Esophagus squamous epithelium (tissue), 4 donors: Measurements from ENCODE around the gene PITPNM2.

ENCODE experiments used
- CTCF ChIP-seq, 6 experiments: fragments of 450-650 bp in 4 of 6; fragments of 200-600 bp in 2 of 6; sonication (generic) in 2 of 6; IDR thresholded peaks; one replicate each; pipeline ENCODE4 v1.5.1; 2016 to 2019; ENCODE audit warnings: antibody characterized with exemption in 6 of 6, mild to moderate bottlenecking in 4 of 6, moderate library complexity in 4 of 6
- POLR2A ChIP-seq, 4 donors: fragments of 450-650 bp; IDR thresholded peaks; one replicate each; pipeline ENCODE4 v1.6.1; 2017; ENCODE audit warnings: antibody characterized with exemption in 4 of 4, mild to moderate bottlenecking in 4 of 4, moderate library complexity in 3 of 4

GRCh38 chr12:123132951-123133619 is 17.8 kb downstream of the PITPNM2 start:
- TF ChIP-seq CTCF (IDR thresholded peaks at IDR 0.05) (no peak), POLR2A (IDR thresholded peaks at IDR 0.05) (no peak)
